T follicular helper cell (primary cell): ENCODE measurements around the gene SLAMF8.

Experiments
- DNase-seq: peaks from one replicate; pipeline ENCODE4 v3.0.0-alpha.2; 2020; ENCODE audit warnings: low read depth
- total RNA-seq, 2 experiments: gene quantifications; one replicate each; lab custom pipeline; 2026; lab: John Stamatoyannopoulos, UW

The SLAMF8 gene
- 0 to 1.00 reads per million in 2 experiments for total RNA-seq

GRCh38 chr1:159826441-159827101 is at the start of gene SLAMF8:
TSS of gene SLAMF8 (plus strand) at chr1:159826873. CDS start at chr1:159826899, 26 bp downstream.
- no peak for DNase-seq

- DNase-seq, result no peak
These were observed 48.4 kb upstream of the SLAMF8 start for GRCh38 chr1:159778266-159778665.

GRCh38 chr1:159779403-159779851 is 47.2 kb upstream of the SLAMF8 start:
- no peak for DNase-seq

GRCh38 chr1:159780583-159781582 is 45.8 kb upstream of the SLAMF8 start, which contains the start of gene DUSP23:
TSS of gene DUSP23 (plus strand) at chr1:159780962. CDS start at chr1:159781101, 139 bp downstream.
- peak; percentile 94 for DNase-seq

GRCh38 chr1:159781992-159782391 is 44.7 kb upstream of the SLAMF8 start:
- no peak for DNase-seq

- DNase-seq, result no peak
These were observed 42.9 kb upstream of the SLAMF8 start for GRCh38 chr1:159783724-159784123.

GRCh38 chr1:159786465-159786864 is 40.2 kb upstream of the SLAMF8 start:
- DNase-seq, result no peak

GRCh38 chr1:159786966-159787365 is 39.7 kb upstream of the SLAMF8 start:
- no peak for DNase-seq

GRCh38 chr1:159790237-159790917 is 36.3 kb upstream of the SLAMF8 start:
- no peak for DNase-seq

- no peak for DNase-seq
These were observed 35.6 kb upstream of the SLAMF8 start for GRCh38 chr1:159791031-159791430.

GRCh38 chr1:159791461-159791860 is 35.2 kb upstream of the SLAMF8 start:
- DNase-seq, result no peak

- DNase-seq, result no peak
These were observed 31.1 kb upstream of the SLAMF8 start for GRCh38 chr1:159795534-159795933.

- DNase-seq, result peak; percentile 18
These were observed 27.8 kb upstream of the SLAMF8 start for GRCh38 chr1:159798893-159799292.

GRCh38 chr1:159799446-159799985 is 27.2 kb upstream of the SLAMF8 start:
- no peak for DNase-seq

GRCh38 chr1:159800177-159800930 is 26.3 kb upstream of the SLAMF8 start:
- DNase-seq, result no peak

GRCh38 chr1:159802111-159802510 is 24.6 kb upstream of the SLAMF8 start, which contains the start of gene FCRL6:
TSS of gene FCRL6 (plus strand) at chr1:159802360. CDS start at chr1:159802425, 65 bp downstream.
- no peak for DNase-seq

GRCh38 chr1:159803956-159804689 is 22.6 kb upstream of the SLAMF8 start:
- no peak for DNase-seq

GRCh38 chr1:159804924-159805323 is 21.7 kb upstream of the SLAMF8 start:
- no peak for DNase-seq

- no peak for DNase-seq
These were observed 10.7 kb upstream of the SLAMF8 start for GRCh38 chr1:159815926-159816325.
